SKM-1 treated with dmso at 0.1 percent for 144 hours (cell line): ENCODE measurements around the gene AARSD1.
"Not testable (repeated sequence)": the region's sequence is repeated elsewhere in the genome, so short reads cannot be mapped to it uniquely, and the experiment has no call there.

Experiments used
- DNase-seq: peaks from one replicate; lab custom pipeline; 2025; ENCODE audit not compliant: unreplicated experiment; lab: John Stamatoyannopoulos, UW

Gene AARSD1

GRCh38 chr17:42922294-42922693, 42.0 kb downstream of the AARSD1 start:
- no peak for DNase-seq

DNA sequence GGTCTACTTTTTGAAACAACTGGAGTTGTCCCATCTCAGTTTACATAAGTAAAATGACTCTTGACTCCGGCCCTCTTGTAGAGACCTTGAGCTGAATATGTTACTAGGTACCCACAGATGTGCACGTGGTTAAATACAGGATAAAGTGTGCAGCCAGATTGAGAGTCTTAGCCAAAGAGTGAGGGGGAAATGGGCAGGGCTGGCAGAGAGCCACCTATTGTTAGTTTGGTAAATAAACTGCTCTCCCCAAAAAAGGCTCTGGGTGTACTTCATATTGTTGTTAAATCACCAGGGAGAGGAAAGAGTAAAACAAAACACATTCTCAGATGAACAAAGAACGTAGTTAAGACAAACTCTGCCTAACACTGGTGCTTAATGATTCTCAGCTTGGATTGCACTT, 43.3 kb downstream of the AARSD1 start:
- DNase-seq: no peak

- no peak for DNase-seq
Observed at GRCh38 chr17:42920106-42920900, 44.0 kb downstream of the AARSD1 start.

- DNase-seq: not testable (repeated sequence)
Observed at GRCh38 chr17:42919522-42920077, 44.7 kb downstream of the AARSD1 start.

DNA sequence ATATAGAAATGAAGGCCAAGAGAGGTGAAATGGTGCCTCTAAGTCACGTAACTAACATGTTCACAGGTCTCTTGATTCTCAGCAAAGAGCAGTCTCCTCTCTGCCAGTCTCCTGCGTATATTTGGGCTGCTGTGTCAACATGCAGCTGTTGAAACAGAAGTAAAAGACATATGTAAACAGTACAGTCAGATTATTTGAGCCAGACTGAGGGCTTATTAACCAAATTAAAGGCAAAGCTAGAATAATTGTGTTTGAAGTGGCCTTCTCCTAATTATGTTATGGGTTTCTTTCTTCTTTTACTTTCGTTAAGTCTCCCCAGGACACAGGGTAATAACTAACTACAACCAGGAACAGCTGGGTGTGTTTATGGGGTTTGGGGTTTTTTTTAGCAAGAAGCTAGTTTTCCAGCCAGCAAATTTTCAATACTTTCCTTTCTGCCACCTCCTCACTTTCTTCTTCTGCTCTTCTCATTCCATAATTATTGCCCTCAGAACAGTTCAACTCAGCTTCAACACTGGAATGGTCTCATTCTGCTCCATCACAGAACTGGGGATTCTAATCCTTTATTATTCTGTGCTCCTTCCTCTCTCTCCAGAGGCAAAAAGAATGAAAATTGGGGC, 45.2 kb downstream of the AARSD1 start:
- DNase-seq: no peak

DNA sequence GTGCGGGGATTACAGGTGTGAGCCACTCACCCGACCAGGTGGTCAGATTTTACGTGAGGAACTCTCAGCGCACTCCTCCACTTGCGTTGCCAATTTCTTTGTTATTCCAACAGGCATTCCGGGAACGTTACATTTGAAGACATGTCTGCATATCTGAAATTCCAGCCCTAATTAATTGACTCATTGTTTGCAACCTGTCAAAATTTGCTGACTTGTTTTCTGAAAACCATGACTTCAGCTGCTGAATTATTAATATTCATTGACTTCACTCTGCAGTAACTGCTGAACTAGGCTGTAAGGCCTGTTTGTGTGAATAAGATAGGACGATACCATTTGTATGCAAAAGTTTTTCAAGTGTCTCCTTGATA, 47.0 kb downstream of the AARSD1 start:
- no peak for DNase-seq

DNA sequence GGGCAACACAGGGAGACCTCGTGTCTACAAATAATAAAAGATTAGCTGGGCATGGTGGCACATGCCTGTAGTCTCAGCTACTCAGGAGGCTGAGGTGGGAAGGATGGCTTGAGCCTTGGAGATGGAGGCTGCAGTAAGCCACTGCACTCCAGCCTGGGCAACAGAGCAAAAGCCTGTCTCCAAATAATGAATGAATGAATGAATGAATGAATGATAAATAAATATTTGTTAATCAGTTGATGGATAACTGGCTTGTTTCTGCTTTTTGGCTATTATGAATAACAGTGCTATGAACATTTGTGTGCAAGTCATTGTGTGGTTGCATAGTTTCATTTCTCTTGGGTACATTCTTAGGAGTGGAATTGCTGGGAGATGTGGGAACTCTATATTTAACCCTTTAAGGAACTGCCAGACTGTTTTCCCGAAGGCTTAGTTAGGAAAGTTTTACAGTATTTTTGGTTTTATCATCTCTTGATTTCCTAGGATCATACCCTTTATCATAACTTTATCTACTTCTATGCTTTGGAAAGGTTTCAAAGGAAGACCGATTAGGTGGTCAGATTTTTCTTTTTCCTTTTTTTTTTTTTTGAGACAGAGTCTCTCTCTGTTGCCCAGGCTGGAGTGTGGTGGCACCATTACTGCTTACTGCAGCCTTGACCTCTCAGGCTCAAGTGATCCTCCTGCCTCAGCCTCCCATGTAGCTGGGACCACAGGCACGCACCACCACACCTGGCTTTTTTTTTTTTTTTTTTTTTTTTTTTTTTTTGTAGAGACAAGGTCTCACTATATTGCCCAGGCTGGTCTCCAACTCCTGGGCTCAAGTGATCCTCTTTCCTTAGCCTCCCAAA, 47.6 kb downstream of the AARSD1 start:
- DNase-seq: not testable (repeated sequence)

- not testable (repeated sequence) for DNase-seq
Observed at GRCh38 chr17:42915288-42915687, 49.0 kb downstream of the AARSD1 start.

DNA sequence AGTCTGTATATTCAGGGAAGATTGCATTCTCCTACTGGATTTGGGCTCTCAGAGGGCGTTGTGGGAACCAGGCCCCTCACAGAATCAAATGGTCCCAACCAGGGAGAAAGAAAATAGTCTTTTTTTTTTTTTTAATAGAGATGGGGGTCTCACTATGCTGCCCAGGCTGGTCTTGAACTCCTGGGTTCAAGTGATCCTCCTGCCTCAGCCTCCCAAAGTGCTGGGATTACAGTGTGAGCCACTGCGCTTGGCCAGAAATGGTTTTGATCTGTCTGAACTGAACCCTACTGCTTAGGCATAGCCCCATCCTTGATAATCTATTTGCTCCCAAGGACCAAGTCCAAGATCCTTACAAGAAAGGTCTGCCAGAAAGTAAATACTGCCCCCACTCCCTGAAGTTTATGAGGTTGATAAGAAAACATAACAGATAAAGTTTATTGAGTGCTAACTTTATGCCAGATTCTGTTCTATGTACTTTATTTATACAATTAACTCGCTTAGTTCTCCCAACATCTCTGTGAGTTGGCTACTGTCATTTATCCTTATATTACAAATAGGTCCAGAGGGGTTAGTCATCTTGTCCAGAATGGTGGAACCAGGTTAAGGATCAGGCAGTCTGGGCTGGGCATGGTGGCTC, 50.2 kb downstream of the AARSD1 start:
- DNase-seq: no peak

- DNase-seq: no peak
Observed at GRCh38 chr17:42913522-42913921, 50.7 kb downstream of the AARSD1 start.

DNA sequence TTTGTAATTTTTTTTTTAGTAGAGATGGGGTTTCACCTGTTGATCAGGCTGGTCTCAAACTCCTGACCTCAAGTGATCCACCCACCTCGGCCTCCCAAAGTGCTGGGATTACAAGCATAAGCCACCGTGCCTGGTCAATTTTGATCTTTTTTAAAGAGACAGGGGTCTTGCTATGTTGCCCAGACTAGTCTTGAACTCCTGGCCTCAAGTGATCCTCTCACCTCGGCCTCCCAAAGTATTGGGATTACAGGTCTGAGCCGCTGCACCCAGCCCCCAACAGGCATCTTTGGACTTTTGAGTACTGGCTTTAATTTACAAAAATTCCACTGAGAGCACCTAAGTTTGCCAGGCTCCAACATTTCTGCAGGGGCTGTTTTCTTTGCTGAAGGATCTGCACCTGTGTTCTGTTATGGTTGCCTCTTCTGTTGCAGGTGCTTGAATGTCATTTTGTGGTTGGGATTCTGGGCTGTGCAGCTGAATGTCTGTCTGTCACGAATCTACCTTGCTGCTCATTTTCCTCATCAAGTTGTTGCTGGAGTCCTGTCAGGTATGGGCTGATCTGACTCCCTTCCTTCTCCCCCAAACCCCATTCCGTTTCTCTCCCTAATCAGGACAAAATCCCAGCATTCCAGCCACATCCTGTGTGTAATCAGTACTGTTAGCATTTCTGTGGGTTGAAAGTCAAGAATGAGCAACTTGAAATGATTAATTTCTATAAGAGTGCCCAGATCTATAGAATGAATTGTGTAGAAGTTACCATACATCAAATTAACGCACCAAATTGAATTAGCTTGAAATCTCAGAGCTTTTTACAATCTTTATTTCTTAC, 55.2 kb downstream of the AARSD1 start:
- no peak for DNase-seq

- no peak for DNase-seq
Observed at GRCh38 chr17:42906772-42907446, 57.3 kb downstream of the AARSD1 start.

DNA sequence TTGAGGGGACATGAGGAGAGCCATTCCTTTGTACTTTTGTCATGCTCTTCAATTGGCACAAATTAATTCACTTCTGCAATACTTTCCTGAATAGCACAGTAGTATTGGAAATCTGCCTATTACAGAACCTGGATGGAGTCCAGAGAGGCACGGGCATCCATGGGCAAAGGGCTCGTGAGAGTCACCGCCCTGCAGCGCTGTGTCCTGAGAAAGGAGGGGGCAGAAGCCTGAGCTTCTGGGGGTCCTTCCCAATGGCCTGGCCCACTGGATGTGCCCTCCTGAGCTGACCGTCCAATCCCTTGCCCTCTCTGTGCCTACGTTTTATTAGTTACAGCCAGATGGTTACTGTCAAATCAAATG, 60.2 kb downstream of the AARSD1 start:
- no peak for DNase-seq

DNA sequence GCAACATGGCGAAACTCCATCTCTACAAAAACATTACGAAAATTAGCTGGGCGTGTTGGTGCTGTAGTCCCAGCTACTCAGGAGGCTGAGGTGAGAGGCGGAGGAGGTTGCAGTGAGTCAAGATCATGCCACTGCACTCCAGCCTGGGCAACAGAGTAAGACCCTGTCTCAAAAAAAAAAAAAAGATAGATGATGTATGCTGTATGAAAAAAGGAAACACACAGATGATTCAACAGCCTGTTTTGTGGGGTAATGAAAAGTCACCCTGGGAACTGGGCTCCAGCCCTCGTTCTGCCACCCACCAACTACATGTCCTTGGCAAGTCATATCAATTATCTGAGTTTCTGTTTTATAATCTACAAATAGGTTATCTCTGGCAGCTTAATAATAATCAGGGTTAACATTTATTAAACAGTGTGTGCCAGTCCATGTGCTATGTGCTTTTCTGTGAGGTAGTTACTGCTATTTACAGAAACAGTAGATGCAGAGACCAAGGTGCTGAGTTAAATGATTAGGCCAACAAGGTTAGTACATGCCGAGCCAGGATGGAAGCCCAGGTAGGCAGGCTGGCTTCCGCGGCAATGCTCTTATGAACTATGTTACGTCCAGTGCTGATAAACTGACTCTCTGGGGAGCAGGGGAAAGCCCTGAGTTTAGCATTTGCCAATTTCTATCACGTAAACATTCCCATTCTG, 62.6 kb downstream of the AARSD1 start:
- no peak for DNase-seq
